SK-N-SH treated with all-trans-retinoic acid at 6 μM for 48 hours (cell line): ENCODE results near the gene TRIP11.

Source experiments
- ATAC-seq: fragments of 200-7000 bp; cut with Tn5 transposase; 3 replicates; pipeline ENCODE4 v1.9.1; 2020; ENCODE audit warnings: mild to moderate bottlenecking, moderate library complexity
- ARNTL ChIP-seq: fragments of 450-650 bp; formaldehyde crosslinking; IDR thresholded peaks from 2 replicates; pipeline ENCODE4 v1.5.0; 2020; ENCODE audit warnings: low read depth, mild to moderate bottlenecking, moderate library complexity, borderline replicate concordance
- BACH2 ChIP-seq: fragments of 250-450 bp; sonication (Bioruptor Pico); IDR thresholded peaks from 2 replicates; pipeline ENCODE4 v1.9.0; 2021; ENCODE audit warnings: mild to moderate bottlenecking, borderline replicate concordance
- CREB5 ChIP-seq: fragments of 250-450 bp; sonication (Bioruptor Pico); IDR thresholded peaks from 2 replicates; pipeline ENCODE4 v1.5.1; 2020; ENCODE audit warnings: low read depth, mild to moderate bottlenecking, moderate library complexity
- CSDC2 ChIP-seq: fragments of 250-450 bp; sonication (Bioruptor Pico); IDR thresholded peaks from 2 replicates; pipeline ENCODE4 v1.5.0; 2020; ENCODE audit warnings: mild to moderate bottlenecking, moderate library complexity
- CSRNP3 ChIP-seq: fragments of 250-450 bp; sonication (Bioruptor Pico); IDR thresholded peaks from 2 replicates; pipeline ENCODE4 v1.5.1; 2021; ENCODE audit warnings: mild to moderate bottlenecking, moderate library complexity
- ESRRG ChIP-seq: fragments of 250-450 bp; sonication (Bioruptor Pico); IDR thresholded peaks from 2 replicates; pipeline ENCODE4 v1.6.1; 2021; ENCODE audit warnings: mild to moderate bottlenecking
- GLIS3 ChIP-seq: fragments of 250-450 bp; sonication (Bioruptor Pico); IDR thresholded peaks from 2 replicates; pipeline ENCODE4 v1.5.0; 2020; ENCODE audit warnings: mild to moderate bottlenecking, moderate library complexity
- ISL1 ChIP-seq: fragments of 250-450 bp; sonication (Bioruptor Pico); IDR thresholded peaks from 2 replicates; pipeline ENCODE4 v2.1.2; 2022; ENCODE audit warnings: mild to moderate bottlenecking, moderate library complexity
- OSR1 ChIP-seq: fragments of 250-450 bp; sonication (Bioruptor Pico); IDR thresholded peaks from 2 replicates; pipeline ENCODE4 v1.8.0; 2022; ENCODE audit warnings: moderate library complexity, mild to moderate bottlenecking, inconsistent platforms
- PATZ1 ChIP-seq: fragments of 250-450 bp; sonication (Bioruptor Pico); IDR thresholded peaks from 2 replicates; pipeline ENCODE4 v1.8.0; 2020; ENCODE audit warnings: mild to moderate bottlenecking, moderate library complexity, borderline replicate concordance
- POU6F1 ChIP-seq: fragments of 250-450 bp; sonication (Bioruptor Pico); IDR thresholded peaks from 2 replicates; pipeline ENCODE4 v1.8.0; 2021; ENCODE audit warnings: low read depth, mild to moderate bottlenecking, moderate library complexity, borderline replicate concordance
- PPARA ChIP-seq: fragments of 250-450 bp; sonication (Bioruptor Pico); IDR thresholded peaks from 2 replicates; pipeline ENCODE4 v1.5.0; 2020; ENCODE audit warnings: mild to moderate bottlenecking, borderline replicate concordance
- RARB ChIP-seq: fragments of 250-450 bp; sonication (Bioruptor Pico); IDR thresholded peaks from 2 replicates; pipeline ENCODE4 v1.8.0; 2021; ENCODE audit warnings: mild to moderate bottlenecking, moderate library complexity
- SNAI2 ChIP-seq: fragments of 250-450 bp; sonication (Bioruptor Pico); IDR thresholded peaks from 2 replicates; pipeline ENCODE4 v1.5.0; 2020; ENCODE audit warnings: mild to moderate bottlenecking, moderate library complexity
- TCF4 ChIP-seq: fragments of 250-450 bp; sonication (Bioruptor Pico); IDR thresholded peaks from 2 replicates; pipeline ENCODE4 v1.8.0; 2021; ENCODE audit warnings: mild to moderate bottlenecking, moderate library complexity, borderline replicate concordance
- TOX ChIP-seq: fragments of 250-450 bp; sonication (Bioruptor Pico); IDR thresholded peaks from 2 replicates; pipeline ENCODE4 v1.8.0; 2021; ENCODE audit warnings: mild to moderate bottlenecking, moderate library complexity, borderline replicate concordance
- ZC3H10 ChIP-seq: fragments of 250-450 bp; sonication (Bioruptor Pico); IDR thresholded peaks from 2 replicates; pipeline ENCODE4 v1.5.1; 2021; ENCODE audit warnings: mild to moderate bottlenecking, moderate library complexity
- ZFP3 ChIP-seq: fragments of 250-450 bp; sonication (Bioruptor Pico); IDR thresholded peaks from 2 replicates; pipeline ENCODE4 v1.5.0; 2020; ENCODE audit warnings: mild to moderate bottlenecking, moderate library complexity
- ZFP30 ChIP-seq: fragments of 450-650 bp; formaldehyde crosslinking; IDR thresholded peaks from 2 replicates; pipeline ENCODE4 v1.5.0; 2022; ENCODE audit warnings: mild to moderate bottlenecking, moderate library complexity
- ZNF565 ChIP-seq: fragments of 450-650 bp; formaldehyde crosslinking; conservative IDR thresholded peaks from 2 replicates; pipeline ENCODE4 v1.5.0; 2020; ENCODE audit warnings: low read depth, mild to moderate bottlenecking, moderate library complexity
- ZNF70 ChIP-seq: fragments of 450-650 bp; formaldehyde crosslinking; IDR thresholded peaks from 2 replicates; pipeline ENCODE4 v1.5.0; 2020; ENCODE audit warnings: mild to moderate bottlenecking, moderate library complexity
- ZNF8 ChIP-seq: fragments of 450-650 bp; formaldehyde crosslinking; IDR thresholded peaks from 2 replicates; pipeline ENCODE4 v1.5.0; 2020; ENCODE audit warnings: mild to moderate bottlenecking, moderate library complexity
- TF ChIP-seq, protein P1 (sequence below): fragments of 250-450 bp; sonication (Bioruptor Pico); IDR thresholded peaks from 2 replicates; pipeline ENCODE4 v1.5.0; 2020; ENCODE audit warnings: mild to moderate bottlenecking, moderate library complexity

TRIP11 gene

GRCh38 chr14:92033433-92033832 is 6.4 kb downstream of the TRIP11 start:
- no peak for ATAC-seq
- no peak for TF ChIP-seq RARB (CRISPR knock-in tag)
- TF ChIP-seq TCF4 (CRISPR knock-in tag) = no peak
- no peak for TF ChIP-seq ZNF8 (CRISPR knock-in tag)
- no peak for TF ChIP-seq ESRRG (CRISPR knock-in tag)
- TF ChIP-seq PPARA (CRISPR knock-in tag) = no peak
- TF ChIP-seq TOX (CRISPR knock-in tag) = no peak
- TF ChIP-seq SNAI2 (CRISPR knock-in tag) = no peak
- no peak for TF ChIP-seq ZFP30

- ATAC-seq = no peak
- TF ChIP-seq ZFP3 (CRISPR knock-in tag) (no peak), ZNF8 (CRISPR knock-in tag) (no peak), TOX (CRISPR knock-in tag) (no peak), ZNF70 (CRISPR knock-in tag) (no peak), ISL1 (no peak), CREB5 (no peak), BACH2 (CRISPR knock-in tag) (no peak), POU6F1 (no peak), GLIS3 (CRISPR knock-in tag) (no peak), ARNTL (no peak), ZFP30 (no peak), ZC3H10 (no peak), RARB (CRISPR knock-in tag) (no peak)
- TF ChIP-seq, protein P1, sequence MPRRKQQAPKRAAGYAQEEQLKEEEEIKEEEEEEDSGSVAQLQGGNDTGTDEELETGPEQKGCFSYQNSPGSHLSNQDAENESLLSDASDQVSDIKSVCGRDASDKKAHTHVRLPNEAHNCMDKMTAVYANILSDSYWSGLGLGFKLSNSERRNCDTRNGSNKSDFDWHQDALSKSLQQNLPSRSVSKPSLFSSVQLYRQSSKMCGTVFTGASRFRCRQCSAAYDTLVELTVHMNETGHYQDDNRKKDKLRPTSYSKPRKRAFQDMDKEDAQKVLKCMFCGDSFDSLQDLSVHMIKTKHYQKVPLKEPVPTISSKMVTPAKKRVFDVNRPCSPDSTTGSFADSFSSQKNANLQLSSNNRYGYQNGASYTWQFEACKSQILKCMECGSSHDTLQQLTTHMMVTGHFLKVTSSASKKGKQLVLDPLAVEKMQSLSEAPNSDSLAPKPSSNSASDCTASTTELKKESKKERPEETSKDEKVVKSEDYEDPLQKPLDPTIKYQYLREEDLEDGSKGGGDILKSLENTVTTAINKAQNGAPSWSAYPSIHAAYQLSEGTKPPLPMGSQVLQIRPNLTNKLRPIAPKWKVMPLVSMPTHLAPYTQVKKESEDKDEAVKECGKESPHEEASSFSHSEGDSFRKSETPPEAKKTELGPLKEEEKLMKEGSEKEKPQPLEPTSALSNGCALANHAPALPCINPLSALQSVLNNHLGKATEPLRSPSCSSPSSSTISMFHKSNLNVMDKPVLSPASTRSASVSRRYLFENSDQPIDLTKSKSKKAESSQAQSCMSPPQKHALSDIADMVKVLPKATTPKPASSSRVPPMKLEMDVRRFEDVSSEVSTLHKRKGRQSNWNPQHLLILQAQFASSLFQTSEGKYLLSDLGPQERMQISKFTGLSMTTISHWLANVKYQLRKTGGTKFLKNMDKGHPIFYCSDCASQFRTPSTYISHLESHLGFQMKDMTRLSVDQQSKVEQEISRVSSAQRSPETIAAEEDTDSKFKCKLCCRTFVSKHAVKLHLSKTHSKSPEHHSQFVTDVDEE (CRISPR knock-in tag) = no peak
- TF ChIP-seq, all 23 proteins: peak for 0
Measured at GRCh38 chr14:92026548-92027190, 13.2 kb downstream of the TRIP11 start.

DNA sequence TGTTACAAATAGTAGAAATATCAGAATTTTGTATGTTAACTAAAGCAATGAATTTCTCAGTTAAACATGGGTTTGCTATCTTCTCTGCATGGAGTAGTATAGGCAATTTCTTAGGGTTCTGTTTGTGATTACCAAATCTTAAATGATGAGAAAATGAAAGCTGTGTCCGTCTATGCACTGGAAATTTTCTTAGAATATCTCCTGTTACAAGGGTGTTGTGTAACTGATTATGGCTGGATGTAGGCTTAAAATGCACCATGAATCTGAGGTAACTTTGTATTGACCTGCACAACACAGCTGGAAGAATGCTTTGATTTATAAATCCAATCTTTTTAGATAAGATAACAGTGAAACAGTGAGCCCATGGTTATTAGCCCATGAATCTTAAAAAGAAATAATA is 17.8 kb downstream of the TRIP11 start:
- no peak for ATAC-seq
- TF ChIP-seq ZFP3 (CRISPR knock-in tag) (no peak), CSRNP3 (CRISPR knock-in tag) (no peak), ESRRG (CRISPR knock-in tag) (no peak), ZNF70 (CRISPR knock-in tag) (no peak)

DNA sequence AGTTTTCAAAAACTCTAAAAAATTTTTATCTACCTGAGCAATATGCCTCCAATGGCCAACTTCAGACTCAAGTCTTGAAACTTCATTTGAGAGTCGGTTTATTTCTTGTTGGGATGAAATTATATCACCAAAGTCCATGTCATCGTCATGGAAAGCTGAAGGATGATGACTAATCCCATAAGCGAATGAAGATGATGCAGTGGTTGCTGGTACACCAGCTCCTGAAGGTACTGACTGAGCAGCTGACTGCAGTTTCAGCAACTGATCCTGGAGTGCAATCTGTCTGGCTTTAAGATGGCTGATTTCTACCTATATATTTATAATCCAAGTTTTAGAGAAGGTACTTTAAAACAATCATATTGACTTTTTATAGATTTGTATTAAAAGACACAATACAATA is 18.3 kb downstream of the TRIP11 start:
- no peak for ATAC-seq
- TF ChIP-seq CSDC2 (CRISPR knock-in tag) = no peak
- no peak for TF ChIP-seq ARNTL
- TF ChIP-seq RARB (CRISPR knock-in tag) = no peak
- TF ChIP-seq PATZ1 (CRISPR knock-in tag) = no peak
- no peak for TF ChIP-seq ISL1
- TF ChIP-seq OSR1 (CRISPR knock-in tag) = no peak
- no peak for TF ChIP-seq CREB5
- no peak for TF ChIP-seq BACH2 (CRISPR knock-in tag)
- no peak for TF ChIP-seq ZNF70 (CRISPR knock-in tag)
- TF ChIP-seq ZC3H10 = no peak
- no peak for TF ChIP-seq ZFP30
- no peak for TF ChIP-seq GLIS3 (CRISPR knock-in tag)
- TF ChIP-seq TOX (CRISPR knock-in tag) = no peak
- TF ChIP-seq ZNF565 (CRISPR knock-in tag) = no peak
- no peak for TF ChIP-seq ZFP3 (CRISPR knock-in tag)
- TF ChIP-seq ESRRG (CRISPR knock-in tag) = no peak
- TF ChIP-seq TCF4 (CRISPR knock-in tag) = no peak
